ENCODE measurements around the gene MYO9A. TPM values are rescaled to one million over a fixed set of nuclear protein-coding genes. Genes with fewer than 3 reads are reported as not detected.
A peak's percentile ranks its signal among the peaks of the same experiment; 100 is the strongest.

Gene MYO9A
- total RNA-seq, 3 donors from 2014 or later: 64.2 to 128 (median 86.5) TPM

DNA sequence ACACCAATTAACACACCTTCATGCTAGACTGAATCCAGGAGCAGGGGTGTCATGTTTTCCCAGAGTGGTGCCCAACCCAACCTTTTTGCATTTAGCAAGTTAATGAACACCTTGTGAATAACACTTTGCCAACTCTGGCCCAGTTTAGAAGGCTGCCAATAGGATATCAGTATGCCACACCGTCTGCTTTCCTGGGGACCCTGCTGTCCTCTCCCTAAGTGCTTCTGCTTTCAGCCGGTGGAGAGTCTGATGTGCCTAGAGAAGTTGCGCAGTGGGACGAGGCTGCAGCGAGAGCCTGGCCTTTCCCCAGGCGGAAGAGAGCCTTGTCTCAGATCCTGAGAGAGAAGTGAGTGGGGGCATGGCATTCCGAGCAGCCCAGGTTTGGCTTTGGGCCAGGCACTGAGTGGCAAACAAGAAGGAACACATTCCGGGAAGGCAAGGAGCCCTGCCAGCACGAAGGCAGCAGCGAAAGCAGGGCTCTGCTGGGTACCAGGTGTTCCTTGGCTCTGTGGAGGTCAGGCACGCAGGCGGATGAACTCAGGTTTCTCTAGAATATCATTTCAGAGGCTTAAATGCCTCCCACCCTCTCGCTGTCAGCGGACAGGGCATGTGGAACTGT lies 37.2 kb upstream of the MYO9A start:
- H3K36me3 ChIP-seq: no peaks in the 10 kb centered on the region
- H3K27me3 ChIP-seq: no peaks in the 10 kb centered on the region
- H3K9me3 ChIP-seq: no peaks in the 10 kb centered on the region
- H3K4me1 ChIP-seq: peaks cover 0 to 5% of the 10 kb centered on the region in 2 donors
- peak overlapping the region; percentile 92 to 93 for H3K27ac ChIP-seq
- intact Hi-C loops (cut with DNase I; ENCODE audit: low total_unique reads): no loop called here
- DNase-seq (ENCODE audit: low spot score in 2 of 2): peak; percentile 97
- peak overlapping the region; percentile 45 to 68 (median 52) for H3K4me3 ChIP-seq
- TF ChIP-seq POLR2AphosphoS5 (IDR thresholded peaks at IDR 0.05) (peak; percentile 66 to 92 (median 77)), POLR2A (IDR thresholded peaks at IDR 0.05) (peak; percentile 30)
- TF ChIP-seq, protein P1, sequence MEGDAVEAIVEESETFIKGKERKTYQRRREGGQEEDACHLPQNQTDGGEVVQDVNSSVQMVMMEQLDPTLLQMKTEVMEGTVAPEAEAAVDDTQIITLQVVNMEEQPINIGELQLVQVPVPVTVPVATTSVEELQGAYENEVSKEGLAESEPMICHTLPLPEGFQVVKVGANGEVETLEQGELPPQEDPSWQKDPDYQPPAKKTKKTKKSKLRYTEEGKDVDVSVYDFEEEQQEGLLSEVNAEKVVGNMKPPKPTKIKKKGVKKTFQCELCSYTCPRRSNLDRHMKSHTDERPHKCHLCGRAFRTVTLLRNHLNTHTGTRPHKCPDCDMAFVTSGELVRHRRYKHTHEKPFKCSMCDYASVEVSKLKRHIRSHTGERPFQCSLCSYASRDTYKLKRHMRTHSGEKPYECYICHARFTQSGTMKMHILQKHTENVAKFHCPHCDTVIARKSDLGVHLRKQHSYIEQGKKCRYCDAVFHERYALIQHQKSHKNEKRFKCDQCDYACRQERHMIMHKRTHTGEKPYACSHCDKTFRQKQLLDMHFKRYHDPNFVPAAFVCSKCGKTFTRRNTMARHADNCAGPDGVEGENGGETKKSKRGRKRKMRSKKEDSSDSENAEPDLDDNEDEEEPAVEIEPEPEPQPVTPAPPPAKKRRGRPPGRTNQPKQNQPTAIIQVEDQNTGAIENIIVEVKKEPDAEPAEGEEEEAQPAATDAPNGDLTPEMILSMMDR (IDR thresholded peaks at IDR 0.05): no peak

DNA sequence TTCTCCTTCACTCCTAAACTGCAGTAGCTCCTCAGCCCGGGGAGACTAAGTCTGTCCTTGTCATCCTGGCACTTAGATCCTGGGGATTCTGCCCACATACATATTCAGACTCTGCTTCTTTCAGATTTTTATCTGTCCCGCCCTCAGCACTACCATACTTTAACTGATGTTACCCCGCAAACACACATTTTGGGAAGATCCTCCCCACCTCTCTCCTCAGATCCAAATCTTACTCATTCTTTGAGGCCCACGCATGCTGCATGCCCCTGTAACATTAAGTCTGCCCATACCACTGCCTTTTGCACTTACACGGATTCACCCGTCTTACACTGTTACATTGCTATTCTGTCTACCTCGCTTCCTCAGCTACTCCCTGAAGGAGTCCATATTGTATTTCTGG lies 36.4 kb upstream of the MYO9A start:
- no peak for DNase-seq (ENCODE audit: low spot score in 2 of 2)
- intact Hi-C loops (cut with DNase I; ENCODE audit: low total_unique reads): loop anchor here (5.0 kb wide), 1 partner anchor 272 kb away; no protein-coding TSS in a partner anchor
- TF ChIP-seq POLR2A (IDR thresholded peaks at IDR 0.05) (no peak), POLR2AphosphoS5 (IDR thresholded peaks at IDR 0.05) (no peak)
- TF ChIP-seq, protein P1 (IDR thresholded peaks at IDR 0.05): no peak
- peaks cover 0 to 5% of the 10 kb centered on the region in 2 donors for H3K4me1 ChIP-seq
- no peak overlapping the region for H3K4me3 ChIP-seq
- no peaks in the 10 kb centered on the region for H3K36me3 ChIP-seq
- H3K9me3 ChIP-seq: no peaks in the 10 kb centered on the region
- H3K27me3 ChIP-seq: no peaks in the 10 kb centered on the region
- peak overlapping the region; percentile 92 to 93 for H3K27ac ChIP-seq

DNA sequence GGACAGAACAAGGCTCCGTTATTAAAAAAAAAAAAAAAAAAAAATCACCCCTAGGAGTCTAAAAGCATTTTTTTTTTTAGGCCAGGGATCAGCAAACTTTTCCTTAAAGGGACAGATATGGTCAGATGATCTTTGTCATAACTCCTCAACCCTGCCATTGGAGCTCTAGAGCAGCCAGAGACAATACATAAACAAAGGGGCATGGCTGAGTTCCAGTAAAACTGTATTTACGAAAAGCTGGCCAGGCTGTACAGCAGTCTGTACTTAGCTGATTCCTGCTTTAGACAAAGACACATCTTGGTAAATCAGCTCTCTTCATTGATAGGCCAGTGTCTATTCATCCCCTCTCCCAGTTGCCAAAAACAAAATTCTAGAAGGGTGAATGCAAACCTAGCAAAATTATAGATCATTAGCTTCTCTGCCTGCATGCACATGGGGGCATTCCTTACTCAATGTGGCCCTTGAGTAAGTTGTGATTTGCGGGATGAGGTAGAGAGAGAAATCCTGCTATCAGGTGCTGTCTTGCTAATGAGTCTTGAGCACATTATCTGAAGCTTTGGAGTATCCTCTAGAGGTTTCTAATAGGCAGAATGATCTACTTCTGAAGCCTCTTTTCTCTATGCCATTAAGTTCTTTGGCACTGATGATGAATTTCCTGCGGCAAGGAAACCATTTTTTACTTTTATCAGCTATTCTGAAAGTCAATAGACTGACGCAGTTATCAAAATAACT lies 35.5 kb upstream of the MYO9A start:
- H3K4me1 ChIP-seq: peaks cover 0 to 5% of the 10 kb centered on the region in 2 donors
- DNase-seq (ENCODE audit: low spot score in 2 of 2): no peak
- peak overlapping the region; percentile 92 to 93 for H3K27ac ChIP-seq
- intact Hi-C loops (cut with DNase I; ENCODE audit: low total_unique reads): loop anchor here (5.0 kb wide), 1 partner anchor 271 kb away; no protein-coding TSS in a partner anchor
- no peaks in the 10 kb centered on the region for H3K9me3 ChIP-seq
- H3K27me3 ChIP-seq: no peaks in the 10 kb centered on the region
- no peak for TF ChIP-seq POLR2AphosphoS5 (IDR thresholded peaks at IDR 0.05)
- TF ChIP-seq POLR2A (IDR thresholded peaks at IDR 0.05): no peak
- TF ChIP-seq, protein P1 (IDR thresholded peaks at IDR 0.05): no peak
- no peak overlapping the region for H3K4me3 ChIP-seq
- H3K36me3 ChIP-seq: no peaks in the 10 kb centered on the region

DNA sequence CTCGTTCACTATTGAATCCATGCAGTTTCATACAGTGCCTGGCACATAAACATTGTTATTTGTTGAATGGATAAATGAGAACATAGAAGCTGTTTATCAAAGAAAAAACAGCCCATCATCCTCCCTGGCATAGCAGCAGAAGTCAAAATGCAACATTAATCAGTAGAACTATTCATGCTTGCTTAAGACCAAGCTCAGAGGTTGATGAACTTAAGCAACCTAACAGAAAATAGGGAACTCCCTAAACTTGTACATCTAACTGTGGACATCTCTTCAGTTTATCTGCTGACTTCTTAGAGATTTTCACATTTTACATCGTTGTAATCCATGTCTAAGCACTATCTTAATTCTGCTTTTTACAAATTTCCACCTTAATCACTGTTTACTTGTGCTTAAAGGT lies 29.5 kb upstream of the MYO9A start:
- Histone ChIP-seq H3K27ac (no peak overlapping the region), H3K27me3 (no peaks in the 10 kb centered on the region), H3K4me1 (no peaks in the 10 kb centered on the region), H3K9me3 (no peaks in the 10 kb centered on the region), H3K36me3 (no peaks in the 10 kb centered on the region), H3K4me3 (no peak overlapping the region)
- intact Hi-C loops (cut with DNase I; ENCODE audit: low total_unique reads): no loop called here
- TF ChIP-seq POLR2A (IDR thresholded peaks at IDR 0.05) (no peak), POLR2AphosphoS5 (IDR thresholded peaks at IDR 0.05) (no peak)
- TF ChIP-seq, protein P1 (IDR thresholded peaks at IDR 0.05): no peak
- no peak for DNase-seq (ENCODE audit: low spot score in 2 of 2)

DNA sequence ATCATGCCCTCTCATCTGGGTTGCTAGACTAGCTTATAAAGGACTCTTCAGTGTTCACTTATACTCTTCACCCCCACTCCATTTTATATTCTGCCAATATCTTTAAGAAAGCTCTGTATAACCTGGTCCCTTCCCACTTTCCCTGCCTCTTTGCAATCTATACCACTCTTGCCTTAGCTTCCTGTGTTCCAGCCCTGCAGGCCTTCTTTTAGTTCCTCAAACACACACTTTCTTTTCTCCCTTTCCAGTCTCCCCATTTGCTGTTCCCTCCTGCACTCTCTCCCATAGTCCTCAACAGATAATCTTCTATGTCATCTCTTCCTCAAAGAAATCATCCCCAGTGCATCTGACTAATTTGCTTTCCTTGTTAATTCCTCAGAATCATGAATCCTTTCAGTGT lies 29.0 kb upstream of the MYO9A start:
- Histone ChIP-seq H3K4me3 (no peak overlapping the region), H3K27ac (no peak overlapping the region), H3K4me1 (no peaks in the 10 kb centered on the region), H3K9me3 (no peaks in the 10 kb centered on the region), H3K36me3 (no peaks in the 10 kb centered on the region), H3K27me3 (no peaks in the 10 kb centered on the region)
- DNase-seq (ENCODE audit: low spot score in 2 of 2): no peak
- TF ChIP-seq, protein P1 (IDR thresholded peaks at IDR 0.05): no peak
- TF ChIP-seq POLR2A (IDR thresholded peaks at IDR 0.05) (no peak), POLR2AphosphoS5 (IDR thresholded peaks at IDR 0.05) (no peak)
- intact Hi-C loops (cut with DNase I; ENCODE audit: low total_unique reads): no loop called here

Data from breast epithelium (tissue), 4 donors.